Naive thymus-derived CD4-positive, alpha-beta T cell (primary cell): ENCODE data around the gene CXXC5. TPM values are rescaled to one million over a fixed set of nuclear protein-coding genes. Genes with fewer than 3 reads are reported as not detected.
A peak's percentile ranks its signal among the peaks of the same experiment; 100 is the strongest.
"Not testable (repeated sequence)": the region's sequence is repeated elsewhere in the genome, so short reads cannot be mapped to it uniquely, and the experiment has no call there.

Experiments
- ATAC-seq: fragments of 150-1000 bp; cut with Tn5 transposase; 2 replicates; pipeline ENCODE4 v1.10.0; 2021; ENCODE audit warnings: mild to moderate bottlenecking, moderate library complexity
- CTCF ChIA-PET: fragments of 350-600 bp; sonication (Branson Sonifier 250); formaldehyde crosslinking; loops from one replicate; lab custom pipeline; 2021; ENCODE audit warnings: antibody characterized with exemption; lab: Charles Lee
- POLR2A ChIA-PET: fragments of 350-600 bp; sonication (Branson Sonifier 250); formaldehyde crosslinking; loops from one replicate; lab custom pipeline; 2021; ENCODE audit warnings: antibody characterized with exemption, inconsistent platforms; lab: Charles Lee
- DNase-seq, 9 donors: peaks; one replicate each; pipeline versions ENCODE4 v3.0.0 to v3.0.0-alpha.2; 2020 to 2022; ENCODE audit warnings: mixed read lengths in 1 of 9
- H3K27ac ChIP-seq: one replicate; pipeline ENCODE4 v1.7.0; 2013; ENCODE audit warnings: mild to moderate bottlenecking, low read depth, low read length, moderate library complexity
- H3K27me3 ChIP-seq, 2 donors: one replicate each; pipeline ENCODE4 v1.7.0; 2013; ENCODE audit warnings: low read length in 2 of 2, mild to moderate bottlenecking in 2 of 2, moderate library complexity in 2 of 2; ENCODE audit not compliant: control insufficient read depth in 2 of 2, insufficient read depth in 2 of 2
- H3K36me3 ChIP-seq, 3 experiments: 1 replicate in 2 of 3; 2 replicates in 1 of 3; pipeline ENCODE4 v1.7.0; 2013; ENCODE audit warnings: low read length in 3 of 3, mild to moderate bottlenecking in 3 of 3, moderate library complexity in 1 of 3; ENCODE audit not compliant: insufficient read depth in 3 of 3, control insufficient read depth in 2 of 3
- H3K4me1 ChIP-seq, 2 donors: one replicate each; pipeline ENCODE4 v1.7.0; 2013; ENCODE audit warnings: low read length in 2 of 2, mild to moderate bottlenecking in 2 of 2, moderate library complexity in 1 of 2; ENCODE audit not compliant: control insufficient read depth in 2 of 2, insufficient read depth in 2 of 2
- H3K4me3 ChIP-seq: 2 replicates; pipeline ENCODE4 v1.7.0; 2013; ENCODE audit warnings: mild to moderate bottlenecking, low read length
- H3K9me3 ChIP-seq, 3 experiments: 1 replicate in 2 of 3; 2 replicates in 1 of 3; pipeline ENCODE4 v1.7.0; 2013; ENCODE audit warnings: low read length in 3 of 3; ENCODE audit not compliant: control insufficient read depth in 2 of 3
- H3K27ac Mint-ChIP-seq, 9 donors: one replicate each; pipeline ENCODE4 v1.8.0; 2020 to 2022; ENCODE audit warnings: mixed read lengths in 9 of 9, mild to moderate bottlenecking in 8 of 9, moderate library complexity in 5 of 9, inconsistent platforms in 2 of 9
- H3K27me3 Mint-ChIP-seq, 5 donors: one replicate each; pipeline ENCODE4 v1.8.0; 2021 to 2022; ENCODE audit warnings: mixed read lengths in 5 of 5, mild to moderate bottlenecking in 1 of 5
- H3K36me3 Mint-ChIP-seq, 5 donors: one replicate each; pipeline ENCODE4 v1.8.0; 2020 to 2022; ENCODE audit warnings: mixed read lengths in 5 of 5, mild to moderate bottlenecking in 3 of 5, inconsistent platforms in 1 of 5
- H3K4me1 Mint-ChIP-seq, 7 donors: one replicate each; pipeline ENCODE4 v1.8.0; 2020 to 2022; ENCODE audit warnings: mixed read lengths in 7 of 7, mild to moderate bottlenecking in 3 of 7, inconsistent platforms in 1 of 7
- H3K4me3 Mint-ChIP-seq, 10 donors: one replicate each; pipeline ENCODE4 v1.8.0; 2020 to 2022; ENCODE audit warnings: mild to moderate bottlenecking in 10 of 10, mixed read lengths in 10 of 10, moderate library complexity in 6 of 10, inconsistent platforms in 2 of 10
- H3K9me3 Mint-ChIP-seq, 11 donors: one replicate each; pipeline ENCODE4 v1.8.0; 2020 to 2022; ENCODE audit warnings: mixed read lengths in 11 of 11, mild to moderate bottlenecking in 4 of 11, inconsistent platforms in 1 of 11, moderate library complexity in 1 of 11
- intact Hi-C, 2 donors: fragments of 100-400 bp; cut with micrococcal nuclease; formaldehyde crosslinking; loops; one replicate each; pipeline ENCODE4 v1.15.1; 2023
- polyA plus RNA-seq, 2 donors: library from polyadenylated mRNA; unstranded; fragments of 300-500 nt; fragmentation: Illumina TruSeq; gene quantifications; one replicate each; pipeline ENCODE4 v1.2.3, GENCODE V29; 2021
- total RNA-seq, 6 experiments: library from RNA in 5 of 6; stranded (reverse) in 5 of 6; gene quantifications; 1 replicate in 5 of 6; 2 replicates in 1 of 6; pipeline ENCODE4 v1.2.3 and lab custom pipeline; 2021 to 2026

Gene CXXC5
- total RNA-seq: 10 to 100 TPM in 1 of 5 experiments, 1 to 10 TPM in 3, under 1 TPM in 1; 0.73 to 21.4 (median 3.5) TPM
- 1 to 10 TPM; 1.7 to 2.2 TPM for polyA plus RNA-seq
- 0.94 reads per million for total RNA-seq (lab: John Stamatoyannopoulos, UW)

DNA sequence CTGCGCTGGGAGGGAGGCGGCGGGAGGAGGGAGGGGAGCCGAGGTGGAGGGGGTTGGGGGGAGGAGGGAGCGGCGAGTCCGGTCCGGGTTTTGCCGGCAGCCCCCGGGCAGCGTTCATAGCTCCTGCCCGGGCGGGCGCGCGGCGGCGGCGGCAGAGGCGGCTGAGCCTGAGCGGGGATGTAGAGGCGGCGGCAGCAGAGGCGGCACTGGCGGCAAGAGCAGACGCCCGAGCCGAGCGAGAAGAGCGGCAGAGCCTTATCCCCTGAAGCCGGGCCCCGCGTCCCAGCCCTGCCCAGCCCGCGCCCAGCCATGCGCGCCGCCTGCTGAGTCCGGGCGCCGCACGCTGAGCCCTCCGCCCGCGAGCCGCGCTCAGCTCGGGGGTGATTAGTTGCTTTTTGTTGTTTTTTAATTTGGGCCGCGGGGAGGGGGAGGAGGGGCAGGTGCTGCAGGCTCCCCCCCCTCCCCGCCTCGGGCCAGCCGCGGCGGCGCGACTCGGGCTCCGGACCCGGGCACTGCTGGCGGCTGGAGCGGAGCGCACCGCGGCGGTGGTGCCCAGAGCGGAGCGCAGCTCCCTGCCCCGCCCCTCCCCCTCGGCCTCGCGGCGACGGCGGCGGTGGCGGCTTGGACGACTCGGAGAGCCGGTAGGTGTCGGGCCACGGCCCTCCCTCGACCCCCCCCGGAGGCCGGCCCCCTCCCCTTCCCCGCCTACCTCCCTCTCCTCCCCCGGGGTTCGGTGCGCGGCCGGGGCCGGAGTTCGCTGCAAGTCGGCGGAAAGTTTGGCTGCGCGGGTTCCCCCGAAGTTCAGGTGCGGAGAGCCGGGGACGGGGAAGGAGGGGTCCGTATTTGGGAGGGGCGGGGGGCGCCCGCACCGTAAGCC is at the start of gene CXXC5:
Gene CXXC5, plus strand, starts transcription at position 145 of the 877 bp plus-strand sequence. CDS start 32,175 bp downstream, outside the sequence.
- H3K4me3 Mint-ChIP-seq: peak within 1 kb of the TSS; percentile 33 to 94 (median 78)
- ATAC-seq: peak; percentile 58
- intact Hi-C loops: loop anchor here (1.0 to 2.0 kb wide), 5 partner anchors 11 to 98 kb away; no protein-coding TSS in a partner anchor
- Histone ChIP-seq H3K4me1 (peaks cover 19 to 39% of the 10 kb centered on the region in 2 donors), H3K36me3 (no peaks in the 10 kb centered on the region), H3K27ac (no peak within 1 kb of the TSS), H3K4me3 (peak within 1 kb of the TSS; percentile 43), H3K9me3 (no peaks in the 10 kb centered on the region), H3K27me3 (peaks cover 3 to 30% of the 10 kb centered on the region in 2 donors)
- no peaks in the 10 kb centered on the region for H3K36me3 Mint-ChIP-seq
- no peak within 1 kb of the TSS for H3K27ac Mint-ChIP-seq
- ChIA-PET POLR2A (no interaction called here), CTCF (interaction anchor here (1.3 kb wide), 1 partner anchor 13 kb away, joined by 6 read pairs; no protein-coding TSS in a partner anchor)
- H3K9me3 Mint-ChIP-seq: peaks cover 0 to 10% (median 0%) of the 10 kb centered on the region in 11 donors
- peaks cover 30 to 70% (median 42%) of the 10 kb centered on the region in 5 donors for H3K27me3 Mint-ChIP-seq
- peaks cover 15 to 52% (median 32%) of the 10 kb centered on the region in 7 donors for H3K4me1 Mint-ChIP-seq
- peak in 5 of 9 donors; percentile 33 to 67 (median 44) for DNase-seq

DNA sequence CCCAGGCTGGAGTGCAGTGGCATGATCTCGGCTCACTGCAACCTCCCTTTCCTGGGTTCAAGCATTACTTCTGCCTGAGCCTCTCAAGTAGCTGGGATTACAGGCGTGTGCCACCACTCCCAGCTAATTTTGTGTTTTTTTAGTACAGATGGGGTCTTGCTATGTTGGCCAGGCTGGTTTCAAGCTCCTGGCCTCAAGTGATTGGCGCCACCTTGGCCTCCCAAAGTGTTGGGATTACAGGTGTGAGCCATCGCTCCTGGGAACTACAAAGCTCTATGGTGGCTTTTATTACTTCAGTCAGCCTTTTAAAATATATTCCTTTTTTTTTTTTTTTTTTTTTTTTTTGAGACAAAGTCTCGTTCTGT is 49.6 kb upstream of the CXXC5 start:
- H3K27ac ChIP-seq: peak overlapping the region; percentile 7
- H3K4me1 ChIP-seq: peaks cover 0 to 16% of the 10 kb centered on the region in 2 donors
- H3K4me1 Mint-ChIP-seq: peaks cover 11 to 41% (median 31%) of the 10 kb centered on the region in 7 donors
- H3K27me3 Mint-ChIP-seq, H3K27ac Mint-ChIP-seq, H3K4me3 ChIP-seq, H3K9me3 Mint-ChIP-seq, H3K27me3 ChIP-seq, DNase-seq, ATAC-seq, H3K9me3 ChIP-seq: not testable (repeated sequence)
- intact Hi-C loops: loop anchor here (5.0 kb wide), 1 partner anchor 36 kb away; the partner anchor contains the start of gene UBE2D2 (in 2 of the 2)
- H3K4me3 Mint-ChIP-seq: peak overlapping the region in 3 of 10 donors; percentile 31 to 42 (median 38)
- H3K36me3 ChIP-seq: peaks cover 14 to 37% (median 14%) of the 10 kb centered on the region in 3 experiments
- peaks cover 0 to 23% (median 19%) of the 10 kb centered on the region in 5 donors for H3K36me3 Mint-ChIP-seq
- ChIA-PET POLR2A (interaction anchor here (0.6 to 2.0 kb wide), 6 partner anchors 17 to 1149 kb away, joined by 3 to 10 read pairs (median 3); partner anchors contain the start of gene UBE2D2), CTCF (interaction anchor here (0.6 to 0.9 kb wide), 2 partner anchors 9 to 167 kb away, joined by 3 read pairs; no protein-coding TSS in a partner anchor)

DNA sequence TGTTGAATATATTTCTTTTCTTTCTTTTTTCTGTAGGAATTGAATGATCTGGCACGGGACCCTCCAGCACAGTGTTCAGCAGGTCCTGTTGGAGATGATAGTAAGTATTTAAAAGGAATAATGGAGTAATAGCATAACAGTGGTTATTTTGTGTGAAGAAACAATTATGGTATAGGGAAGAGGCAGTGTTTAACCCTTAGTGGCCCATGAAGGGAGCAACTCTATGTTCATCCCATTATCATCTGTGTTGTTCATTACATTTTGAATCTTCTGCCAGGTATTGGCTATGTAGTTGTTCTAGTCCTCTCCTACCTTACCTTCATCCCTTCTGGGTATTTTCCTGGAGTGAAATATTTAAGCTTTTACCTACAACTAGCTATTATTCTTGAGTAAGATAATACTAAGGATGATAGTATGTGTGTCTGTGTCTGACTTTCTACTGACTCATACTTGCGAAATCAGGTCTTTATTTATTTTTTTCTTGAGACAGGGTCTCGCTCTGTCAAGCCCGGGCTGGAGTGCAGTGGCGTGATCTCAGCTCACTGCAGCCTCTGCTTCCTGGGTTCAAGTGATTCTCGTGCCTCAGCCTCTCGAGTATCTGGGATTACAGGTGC is 47.7 kb upstream of the CXXC5 start:
- Mint-ChIP-seq H3K4me1 (peaks cover 11 to 32% (median 21%) of the 10 kb centered on the region in 7 donors), H3K27ac (peak overlapping the region in 2 of 9 donors; percentile 47 to 73), H3K27me3 (no peaks in the 10 kb centered on the region), H3K36me3 (peaks cover 0 to 23% (median 16%) of the 10 kb centered on the region in 5 donors), H3K9me3 (no peaks in the 10 kb centered on the region), H3K4me3 (peak overlapping the region in 1 of 10 donors; percentile 32)
- Histone ChIP-seq H3K4me3 (no peak overlapping the region), H3K36me3 (peaks cover 14 to 48% (median 14%) of the 10 kb centered on the region in 3 experiments), H3K4me1 (peaks cover 0 to 16% of the 10 kb centered on the region in 2 donors), H3K9me3 (no peaks in the 10 kb centered on the region), H3K27ac (no peak overlapping the region), H3K27me3 (no peaks in the 10 kb centered on the region)
- ChIA-PET CTCF (interaction anchor here (0.6 kb wide), 1 partner anchor 345 kb away, joined by 5 read pairs; no protein-coding TSS in a partner anchor), POLR2A (interaction anchor here (1.4 kb wide), 1 partner anchor 35 kb away, joined by 4 read pairs; no protein-coding TSS in a partner anchor)
- intact Hi-C loops: no loop called here
- ATAC-seq (no peak), DNase-seq (no peak)

DNA sequence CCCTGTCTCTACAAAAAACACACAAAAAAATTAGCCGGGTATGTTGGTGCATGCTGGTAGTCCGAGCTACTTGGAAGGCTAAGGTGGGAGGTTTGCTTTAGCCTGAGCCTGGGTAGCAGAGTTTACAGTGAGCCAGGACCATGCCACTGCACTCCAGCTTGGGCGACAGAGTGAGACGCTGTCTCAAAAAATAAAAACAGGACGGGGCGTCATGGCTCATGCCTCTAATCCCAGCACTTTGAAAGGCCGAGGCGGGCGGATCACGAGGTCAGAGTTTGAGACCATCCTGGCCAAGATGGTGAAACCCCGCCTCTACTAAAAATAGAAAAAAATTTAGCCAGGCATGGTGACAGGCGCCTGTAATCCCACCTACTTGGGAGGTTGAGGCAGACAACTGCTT is 46.7 kb upstream of the CXXC5 start:
- H3K36me3 ChIP-seq: peaks cover 14 to 56% (median 14%) of the 10 kb centered on the region in 3 experiments
- POLR2A ChIA-PET: interaction anchor here (1.4 kb wide), 1 partner anchor 36 kb away, joined by 4 read pairs; no protein-coding TSS in a partner anchor
- CTCF ChIA-PET: interaction anchor here (0.6 to 1.1 kb wide), 2 partner anchors 10 to 37 kb away, joined by 4 to 9 read pairs; no protein-coding TSS in a partner anchor
- no peak overlapping the region for H3K4me3 ChIP-seq
- no peak overlapping the region for H3K4me3 Mint-ChIP-seq
- H3K27me3 Mint-ChIP-seq: no peaks in the 10 kb centered on the region
- no peak overlapping the region for H3K27ac ChIP-seq
- H3K27me3 ChIP-seq: no peaks in the 10 kb centered on the region
- H3K27ac Mint-ChIP-seq: no peak overlapping the region
- ATAC-seq (no peak), DNase-seq (no peak)
- H3K9me3 Mint-ChIP-seq: no peaks in the 10 kb centered on the region
- H3K36me3 Mint-ChIP-seq: peaks cover 0 to 22% (median 19%) of the 10 kb centered on the region in 5 donors
- intact Hi-C loops: no loop called here
- H3K4me1 ChIP-seq: peaks cover 0 to 16% of the 10 kb centered on the region in 2 donors
- H3K9me3 ChIP-seq: no peaks in the 10 kb centered on the region
- H3K4me1 Mint-ChIP-seq: peaks cover 16 to 39% (median 26%) of the 10 kb centered on the region in 7 donors

DNA sequence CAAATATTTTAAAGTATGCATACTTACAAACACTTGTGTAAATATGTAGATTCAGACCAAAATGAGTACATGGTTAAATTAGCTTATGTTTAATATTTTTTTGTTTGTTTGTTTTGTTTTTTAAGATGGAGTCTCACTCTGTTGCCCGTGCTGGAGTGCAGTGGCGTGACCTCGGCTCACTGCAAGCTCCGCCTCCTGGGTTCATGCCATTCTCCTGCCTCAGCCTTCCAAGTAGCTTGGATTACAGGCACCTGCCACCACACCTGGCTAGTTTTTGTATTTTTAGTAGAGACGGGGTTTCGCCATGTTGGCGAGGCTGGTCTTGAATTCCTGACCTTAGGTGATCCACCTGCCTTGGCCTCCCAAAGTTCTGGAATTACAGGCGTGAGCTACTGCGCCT is 46.2 kb upstream of the CXXC5 start:
- H3K4me3 Mint-ChIP-seq, DNase-seq, H3K9me3 Mint-ChIP-seq, H3K27ac ChIP-seq, H3K27ac Mint-ChIP-seq, POLR2A ChIA-PET, H3K4me3 ChIP-seq, ATAC-seq, H3K27me3 ChIP-seq, H3K9me3 ChIP-seq, H3K27me3 Mint-ChIP-seq, intact Hi-C loops: not testable (repeated sequence)
- CTCF ChIA-PET: interaction anchor here (1.1 kb wide), 1 partner anchor 37 kb away, joined by 4 read pairs; no protein-coding TSS in a partner anchor
- H3K4me1 ChIP-seq: peaks cover 0 to 16% of the 10 kb centered on the region in 2 donors
- Mint-ChIP-seq H3K4me1 (peaks cover 16 to 38% (median 25%) of the 10 kb centered on the region in 7 donors), H3K36me3 (peaks cover 0 to 22% (median 18%) of the 10 kb centered on the region in 5 donors)
- H3K36me3 ChIP-seq: peaks cover 14 to 56% (median 14%) of the 10 kb centered on the region in 3 experiments

DNA sequence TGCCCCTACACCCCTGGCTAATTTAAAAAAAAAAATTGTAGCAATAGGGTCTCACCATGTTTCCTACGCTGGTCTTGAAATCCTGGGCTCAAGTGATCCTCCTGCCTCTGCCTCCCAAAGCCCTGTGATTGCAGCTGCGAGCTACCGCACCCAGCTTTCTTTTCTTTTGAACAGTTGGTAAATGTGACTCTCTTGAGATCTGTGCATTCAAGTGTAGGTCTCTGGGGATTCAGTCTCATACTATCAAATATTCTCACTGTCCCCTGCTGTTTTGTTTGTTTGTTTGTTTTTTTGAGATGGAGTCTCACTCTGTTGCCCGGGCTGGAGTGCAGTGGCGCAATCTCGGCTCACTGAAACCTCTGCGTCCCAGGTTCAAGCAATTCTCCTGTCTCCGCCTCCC is 42.3 kb upstream of the CXXC5 start:
- Histone ChIP-seq H3K27me3 (no peaks in the 10 kb centered on the region), H3K4me1 (no peaks in the 10 kb centered on the region), H3K36me3 (peaks cover 7 to 44% (median 19%) of the 10 kb centered on the region in 3 experiments), H3K4me3 (no peak overlapping the region), H3K9me3 (no peaks in the 10 kb centered on the region), H3K27ac (no peak overlapping the region)
- no peak for ATAC-seq
- no peak for DNase-seq
- Mint-ChIP-seq H3K9me3 (no peaks in the 10 kb centered on the region), H3K27ac (peak overlapping the region in 7 of 9 donors; percentile 6 to 54 (median 22)), H3K4me1 (peaks cover 8 to 37% (median 19%) of the 10 kb centered on the region in 7 donors), H3K36me3 (peaks cover 0 to 11% (median 7%) of the 10 kb centered on the region in 5 donors), H3K27me3 (no peaks in the 10 kb centered on the region), H3K4me3 (no peak overlapping the region)
- POLR2A ChIA-PET: interaction anchor here (0.6 to 1.4 kb wide), 2 partner anchors 18 to 1144 kb away, joined by 3 read pairs; no protein-coding TSS in a partner anchor
- intact Hi-C loops: no loop called here
- CTCF ChIA-PET: interaction anchor here (0.6 kb wide), 1 partner anchor 28 kb away, joined by 3 read pairs; no protein-coding TSS in a partner anchor
